HepG2 (cell line): ENCODE measurements around the gene TRIM7. TPM values are rescaled to one million over a fixed set of nuclear protein-coding genes. Genes with fewer than 3 reads are reported as not detected.
A peak's percentile ranks its signal among the peaks of the same experiment; 100 is the strongest.

Experiments used
- NFE2L2 ChIP-seq: fragments of 150-350 bp; IDR thresholded peaks from 2 replicates; pipeline ENCODE4 v1.6.1; 2014; ENCODE audit warnings: low read length
- SRY ChIP-seq: sonication (generic); formaldehyde crosslinking; IDR thresholded peaks from 2 replicates; pipeline ENCODE4 v1.8.0; 2022; ENCODE audit warnings: mild to moderate bottlenecking, missing genetic modification reagents
- ZIK1 ChIP-seq: sonication (generic); formaldehyde crosslinking; IDR thresholded peaks from 2 replicates; pipeline ENCODE4 v1.5.0; 2020; ENCODE audit warnings: mild to moderate bottlenecking, low read depth, missing genetic modification reagents, borderline replicate concordance
- ZMAT3 ChIP-seq: sonication (generic); formaldehyde crosslinking; conservative IDR thresholded peaks from 2 replicates; pipeline ENCODE4 v1.7.0; 2021; ENCODE audit warnings: missing genetic modification reagents
- ZNF441 ChIP-seq: sonication (generic); formaldehyde crosslinking; IDR thresholded peaks from 2 replicates; pipeline ENCODE4 v1.7.0; 2021; ENCODE audit warnings: missing genetic modification reagents, borderline replicate concordance
- polyA plus RNA-seq, 8 experiments: library from polyadenylated mRNA; depleted of rRNA in 3 of 8; stranded (reverse) in 7 of 8; unstranded in 1 of 8; fragments of >200 nt; fragmentation: Illumina TruSeq in 4 of 8; extraction: Trizol in 4 of 8; gene quantifications; 2 replicates each; pipeline versions ENCODE4 v1.2.1 to v1.2.3, GENCODE V29; 2011 to 2016; ENCODE audit warnings: low read depth in 4 of 8, missing spikeins in 1 of 8, mixed read lengths in 1 of 8; ENCODE audit not compliant: insufficient read depth in 1 of 8
- total RNA-seq, 5 experiments: library from RNA; depleted of rRNA; stranded (reverse); fragments of >200 nt; fragmentation: Illumina TruSeq; extraction: Trizol; gene quantifications; 2 replicates each; pipeline ENCODE4 v1.2.3, GENCODE V29; 2016; ENCODE audit warnings: low read depth in 1 of 5
- TF ChIP-seq, protein P1 (sequence below): sonication (generic); formaldehyde crosslinking; IDR thresholded peaks from 2 replicates; pipeline ENCODE4 v1.4.0; 2020; ENCODE audit warnings: mild to moderate bottlenecking, missing genetic modification reagents
- TF ChIP-seq, protein P2 (sequence below): sonication (generic); formaldehyde crosslinking; IDR thresholded peaks from 2 replicates; pipeline ENCODE4 v1.8.1; 2023; ENCODE audit warnings: missing genetic modification reagents, mild to moderate bottlenecking, borderline replicate concordance
- TF ChIP-seq, protein P3 (sequence below): sonication (generic); formaldehyde crosslinking; IDR thresholded peaks from 2 replicates; pipeline ENCODE4 v1.4.0; 2020; ENCODE audit warnings: missing genetic modification reagents, borderline replicate concordance
- TF ChIP-seq, protein P4 (sequence below): sonication (generic); formaldehyde crosslinking; IDR thresholded peaks from 2 replicates; pipeline ENCODE4 v1.5.0; 2020; ENCODE audit warnings: mild to moderate bottlenecking, missing genetic modification reagents, borderline replicate concordance
- TF ChIP-seq, protein P5 (sequence below): sonication (generic); formaldehyde crosslinking; IDR thresholded peaks from 2 replicates; pipeline ENCODE4 v1.5.0; 2020; ENCODE audit warnings: mild to moderate bottlenecking, missing genetic modification reagents, borderline replicate concordance
- TF ChIP-seq, protein P6 (sequence below): sonication (generic); formaldehyde crosslinking; IDR thresholded peaks from 2 replicates; pipeline ENCODE4 v1.4.0; 2020; ENCODE audit warnings: missing genetic modification reagents

TRIM7 gene
- total and polyA plus RNA-seq, 2 of the 13 experiments (the other 11 are each of a cell fraction or from before 2014, with no cell fraction given): 0.13 TPM; not detected in 1

DNA sequence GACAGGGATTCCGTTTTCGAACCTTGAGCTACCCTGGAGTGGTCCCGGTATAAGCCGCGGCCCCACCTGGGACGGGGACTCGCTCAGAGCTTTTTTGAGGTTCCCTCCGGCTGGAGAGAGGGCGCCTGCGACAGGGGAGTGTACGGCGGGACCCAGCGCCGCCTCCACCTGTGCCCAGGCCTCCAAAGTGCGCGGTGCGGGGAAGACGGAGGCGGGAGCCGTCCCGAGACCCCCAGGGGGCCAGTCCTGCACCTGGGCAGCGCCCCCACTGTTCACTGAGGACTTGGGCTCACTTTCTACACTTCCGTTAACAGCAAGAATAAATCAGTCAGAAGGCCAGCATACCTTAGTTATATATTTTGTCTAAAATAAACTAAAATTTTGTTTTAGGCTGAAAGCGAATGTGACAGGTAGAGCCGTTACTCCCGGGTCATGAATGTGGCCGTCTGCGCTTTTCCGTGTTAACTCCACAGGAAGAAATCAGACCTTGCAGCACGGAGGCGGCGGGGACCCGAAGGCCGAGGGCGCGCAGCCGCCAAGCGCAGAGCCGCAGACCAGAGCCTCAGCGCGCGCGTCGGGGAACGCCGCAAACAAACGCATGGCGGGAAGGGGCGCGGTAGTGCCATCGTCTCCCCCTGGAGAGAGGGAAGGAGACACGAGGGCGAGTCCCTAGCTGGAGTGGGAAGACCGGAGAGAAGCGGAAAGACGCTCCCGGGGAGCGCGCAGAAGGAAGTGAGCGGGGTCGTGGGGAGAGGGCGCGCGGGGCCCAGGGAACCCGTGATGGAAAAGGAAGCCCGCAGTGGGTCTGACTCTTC is 14.1 kb downstream of the TRIM7 start (continued):
- TF ChIP-seq, protein P1, sequence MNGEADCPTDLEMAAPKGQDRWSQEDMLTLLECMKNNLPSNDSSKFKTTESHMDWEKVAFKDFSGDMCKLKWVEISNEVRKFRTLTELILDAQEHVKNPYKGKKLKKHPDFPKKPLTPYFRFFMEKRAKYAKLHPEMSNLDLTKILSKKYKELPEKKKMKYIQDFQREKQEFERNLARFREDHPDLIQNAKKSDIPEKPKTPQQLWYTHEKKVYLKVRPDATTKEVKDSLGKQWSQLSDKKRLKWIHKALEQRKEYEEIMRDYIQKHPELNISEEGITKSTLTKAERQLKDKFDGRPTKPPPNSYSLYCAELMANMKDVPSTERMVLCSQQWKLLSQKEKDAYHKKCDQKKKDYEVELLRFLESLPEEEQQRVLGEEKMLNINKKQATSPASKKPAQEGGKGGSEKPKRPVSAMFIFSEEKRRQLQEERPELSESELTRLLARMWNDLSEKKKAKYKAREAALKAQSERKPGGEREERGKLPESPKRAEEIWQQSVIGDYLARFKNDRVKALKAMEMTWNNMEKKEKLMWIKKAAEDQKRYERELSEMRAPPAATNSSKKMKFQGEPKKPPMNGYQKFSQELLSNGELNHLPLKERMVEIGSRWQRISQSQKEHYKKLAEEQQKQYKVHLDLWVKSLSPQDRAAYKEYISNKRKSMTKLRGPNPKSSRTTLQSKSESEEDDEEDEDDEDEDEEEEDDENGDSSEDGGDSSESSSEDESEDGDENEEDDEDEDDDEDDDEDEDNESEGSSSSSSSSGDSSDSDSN (CRISPR knock-in tag): peak; percentile 49; the same call in 1 of the 2 replicates
- TF ChIP-seq, protein P2, sequence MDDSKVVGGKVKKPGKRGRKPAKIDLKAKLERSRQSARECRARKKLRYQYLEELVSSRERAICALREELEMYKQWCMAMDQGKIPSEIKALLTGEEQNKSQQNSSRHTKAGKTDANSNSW (CRISPR knock-in tag): no peak
- TF ChIP-seq ZMAT3 (peak; percentile 63; the same call in 1 of the 2 replicates), ZIK1 (CRISPR knock-in tag) (0 out of 2 replicates have a peak, but pooled peaks have one; percentile 11), ZNF441 (CRISPR knock-in tag) (0 out of 2 replicates have a peak, but pooled peaks have one; percentile 19), SRY (CRISPR knock-in tag) (0 out of 2 replicates have a peak, but pooled peaks have one; percentile 45), NFE2L2 (no peak)
- TF ChIP-seq, protein P3, sequence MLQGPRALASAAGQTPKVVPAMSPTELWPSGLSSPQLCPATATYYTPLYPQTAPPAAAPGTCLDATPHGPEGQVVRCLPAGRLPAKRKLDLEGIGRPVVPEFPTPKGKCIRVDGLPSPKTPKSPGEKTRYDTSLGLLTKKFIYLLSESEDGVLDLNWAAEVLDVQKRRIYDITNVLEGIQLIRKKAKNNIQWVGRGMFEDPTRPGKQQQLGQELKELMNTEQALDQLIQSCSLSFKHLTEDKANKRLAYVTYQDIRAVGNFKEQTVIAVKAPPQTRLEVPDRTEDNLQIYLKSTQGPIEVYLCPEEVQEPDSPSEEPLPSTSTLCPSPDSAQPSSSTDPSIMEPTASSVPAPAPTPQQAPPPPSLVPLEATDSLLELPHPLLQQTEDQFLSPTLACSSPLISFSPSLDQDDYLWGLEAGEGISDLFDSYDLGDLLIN (CRISPR knock-in tag): 0 out of 2 replicates have a peak, but pooled peaks have one; percentile 8
- TF ChIP-seq, protein P4, sequence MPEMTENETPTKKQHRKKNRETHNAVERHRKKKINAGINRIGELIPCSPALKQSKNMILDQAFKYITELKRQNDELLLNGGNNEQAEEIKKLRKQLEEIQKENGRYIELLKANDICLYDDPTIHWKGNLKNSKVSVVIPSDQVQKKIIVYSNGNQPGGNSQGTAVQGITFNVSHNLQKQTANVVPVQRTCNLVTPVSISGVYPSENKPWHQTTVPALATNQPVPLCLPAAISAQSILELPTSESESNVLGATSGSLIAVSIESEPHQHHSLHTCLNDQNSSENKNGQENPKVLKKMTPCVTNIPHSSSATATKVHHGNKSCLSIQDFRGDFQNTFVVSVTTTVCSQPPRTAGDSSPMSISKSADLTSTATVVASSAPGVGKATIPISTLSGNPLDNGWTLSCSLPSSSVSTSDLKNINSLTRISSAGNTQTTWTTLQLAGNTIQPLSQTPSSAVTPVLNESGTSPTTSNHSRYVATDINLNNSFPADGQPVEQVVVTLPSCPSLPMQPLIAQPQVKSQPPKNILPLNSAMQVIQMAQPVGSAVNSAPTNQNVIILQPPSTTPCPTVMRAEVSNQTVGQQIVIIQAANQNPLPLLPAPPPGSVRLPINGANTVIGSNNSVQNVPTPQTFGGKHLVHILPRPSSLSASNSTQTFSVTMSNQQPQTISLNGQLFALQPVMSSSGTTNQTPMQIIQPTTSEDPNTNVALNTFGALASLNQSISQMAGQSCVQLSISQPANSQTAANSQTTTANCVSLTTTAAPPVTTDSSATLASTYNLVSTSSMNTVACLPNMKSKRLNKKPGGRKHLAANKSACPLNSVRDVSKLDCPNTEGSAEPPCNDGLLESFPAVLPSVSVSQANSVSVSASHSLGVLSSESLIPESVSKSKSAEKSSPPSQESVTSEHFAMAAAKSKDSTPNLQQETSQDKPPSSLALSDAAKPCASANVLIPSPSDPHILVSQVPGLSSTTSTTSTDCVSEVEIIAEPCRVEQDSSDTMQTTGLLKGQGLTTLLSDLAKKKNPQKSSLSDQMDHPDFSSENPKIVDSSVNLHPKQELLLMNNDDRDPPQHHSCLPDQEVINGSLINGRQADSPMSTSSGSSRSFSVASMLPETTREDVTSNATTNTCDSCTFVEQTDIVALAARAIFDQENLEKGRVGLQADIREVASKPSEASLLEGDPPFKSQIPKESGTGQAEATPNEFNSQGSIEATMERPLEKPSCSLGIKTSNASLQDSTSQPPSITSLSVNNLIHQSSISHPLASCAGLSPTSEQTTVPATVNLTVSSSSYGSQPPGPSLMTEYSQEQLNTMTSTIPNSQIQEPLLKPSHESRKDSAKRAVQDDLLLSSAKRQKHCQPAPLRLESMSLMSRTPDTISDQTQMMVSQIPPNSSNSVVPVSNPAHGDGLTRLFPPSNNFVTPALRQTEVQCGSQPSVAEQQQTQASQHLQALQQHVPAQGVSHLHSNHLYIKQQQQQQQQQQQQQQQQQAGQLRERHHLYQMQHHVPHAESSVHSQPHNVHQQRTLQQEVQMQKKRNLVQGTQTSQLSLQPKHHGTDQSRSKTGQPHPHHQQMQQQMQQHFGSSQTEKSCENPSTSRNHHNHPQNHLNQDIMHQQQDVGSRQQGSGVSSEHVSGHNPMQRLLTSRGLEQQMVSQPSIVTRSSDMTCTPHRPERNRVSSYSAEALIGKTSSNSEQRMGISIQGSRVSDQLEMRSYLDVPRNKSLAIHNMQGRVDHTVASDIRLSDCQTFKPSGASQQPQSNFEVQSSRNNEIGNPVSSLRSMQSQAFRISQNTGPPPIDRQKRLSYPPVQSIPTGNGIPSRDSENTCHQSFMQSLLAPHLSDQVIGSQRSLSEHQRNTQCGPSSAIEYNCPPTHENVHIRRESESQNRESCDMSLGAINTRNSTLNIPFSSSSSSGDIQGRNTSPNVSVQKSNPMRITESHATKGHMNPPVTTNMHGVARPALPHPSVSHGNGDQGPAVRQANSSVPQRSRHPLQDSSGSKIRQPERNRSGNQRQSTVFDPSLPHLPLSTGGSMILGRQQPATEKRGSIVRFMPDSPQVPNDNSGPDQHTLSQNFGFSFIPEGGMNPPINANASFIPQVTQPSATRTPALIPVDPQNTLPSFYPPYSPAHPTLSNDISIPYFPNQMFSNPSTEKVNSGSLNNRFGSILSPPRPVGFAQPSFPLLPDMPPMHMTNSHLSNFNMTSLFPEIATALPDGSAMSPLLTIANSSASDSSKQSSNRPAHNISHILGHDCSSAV (CRISPR knock-in tag): peak; percentile 16; the same call in 1 of the 2 replicates
- TF ChIP-seq, protein P5, sequence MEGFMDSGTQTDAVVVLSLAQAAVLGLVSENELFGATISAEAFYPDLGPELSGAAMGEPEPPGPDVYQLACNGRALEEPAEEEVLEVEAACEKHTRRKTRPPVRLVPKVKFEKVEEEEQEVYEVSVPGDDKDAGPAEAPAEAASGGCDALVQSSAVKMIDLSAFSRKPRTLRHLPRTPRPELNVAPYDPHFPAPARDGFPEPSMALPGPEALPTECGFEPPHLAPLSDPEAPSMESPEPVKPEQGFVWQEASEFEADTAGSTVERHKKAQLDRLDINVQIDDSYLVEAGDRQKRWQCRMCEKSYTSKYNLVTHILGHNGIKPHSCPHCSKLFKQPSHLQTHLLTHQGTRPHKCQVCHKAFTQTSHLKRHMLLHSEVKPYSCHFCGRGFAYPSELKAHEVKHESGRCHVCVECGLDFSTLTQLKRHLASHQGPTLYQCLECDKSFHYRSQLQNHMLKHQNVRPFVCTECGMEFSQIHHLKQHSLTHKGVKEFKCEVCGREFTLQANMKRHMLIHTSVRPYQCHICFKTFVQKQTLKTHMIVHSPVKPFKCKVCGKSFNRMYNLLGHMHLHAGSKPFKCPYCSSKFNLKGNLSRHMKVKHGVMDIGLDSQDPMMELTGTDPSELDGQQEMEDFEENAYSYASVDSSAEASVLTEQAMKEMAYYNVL (CRISPR knock-in tag): 0 out of 2 replicates have a peak, but pooled peaks have one; percentile 33
- TF ChIP-seq, protein P6, sequence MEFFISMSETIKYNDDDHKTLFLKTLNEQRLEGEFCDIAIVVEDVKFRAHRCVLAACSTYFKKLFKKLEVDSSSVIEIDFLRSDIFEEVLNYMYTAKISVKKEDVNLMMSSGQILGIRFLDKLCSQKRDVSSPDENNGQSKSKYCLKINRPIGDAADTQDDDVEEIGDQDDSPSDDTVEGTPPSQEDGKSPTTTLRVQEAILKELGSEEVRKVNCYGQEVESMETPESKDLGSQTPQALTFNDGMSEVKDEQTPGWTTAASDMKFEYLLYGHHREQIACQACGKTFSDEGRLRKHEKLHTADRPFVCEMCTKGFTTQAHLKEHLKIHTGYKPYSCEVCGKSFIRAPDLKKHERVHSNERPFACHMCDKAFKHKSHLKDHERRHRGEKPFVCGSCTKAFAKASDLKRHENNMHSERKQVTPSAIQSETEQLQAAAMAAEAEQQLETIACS (CRISPR knock-in tag): peak; percentile 70
